Right lobe of liver (tissue), 4 donors: ENCODE measurements around the gene NUCKS1.

Source experiments
- CTCF ChIP-seq, 4 donors: fragments of 200-600 bp in 3 of 4; fragments of 450-650 bp in 1 of 4; IDR thresholded peaks; one replicate each; pipeline versions ENCODE4 v1.5.1 to v1.8.0; 2016 to 2022; ENCODE audit warnings: antibody characterized with exemption in 4 of 4, mild to moderate bottlenecking in 2 of 4
- POLR2A ChIP-seq: fragments of 450-650 bp; IDR thresholded peaks from one replicate; pipeline ENCODE4 v1.6.1; 2017; ENCODE audit warnings: antibody characterized with exemption, mild to moderate bottlenecking
- donor health status: DM: no; HTN: no; CAD: no.
- donor health status: DM: no; HTN: no; CAD: no.
- donor health status: DM: no; HTN: yes; CAD: no.

GRCh38 chr1:205693421-205693991 is 56.5 kb downstream of the NUCKS1 start:
- no peak for TF ChIP-seq CTCF (IDR thresholded peaks at IDR 0.05)
- no peak for TF ChIP-seq POLR2A
